HG03378 (cell line): ENCODE data around the gene TYMS.

Experiments used
- ATAC-seq: cut with Tn5 transposase; IDR thresholded peaks from one replicate; pipeline ENCODE4 v1.9.1; 2021; ENCODE audit warnings: mild to moderate bottlenecking, moderate library complexity; ENCODE audit not compliant: unreplicated experiment

TYMS gene

GRCh38 chr18:710418-711300 is 53.2 kb downstream of the TYMS start:
- ATAC-seq = no peak

- peak; percentile 12 for ATAC-seq
These were observed 53.8 kb downstream of the TYMS start for GRCh38 chr18:711310-711656.

GRCh38 chr18:711657-712400 is 54.4 kb downstream of the TYMS start:
- peak; percentile 69 for ATAC-seq

- peak; percentile 83 for ATAC-seq
These were observed 55.1 kb downstream of the TYMS start, which contains the start of gene ENOSF1 for GRCh38 chr18:712401-713134. Gene ENOSF1, minus strand, starts transcription at chr18:712630. Its CDS starts 43 bp downstream, at chr18:712587.

- no peak for ATAC-seq
These were observed 55.7 kb downstream of the TYMS start for GRCh38 chr18:713135-713490.

- no peak for ATAC-seq
These were observed 58.2 kb downstream of the TYMS start for GRCh38 chr18:715626-716025.

- no peak for ATAC-seq
These were observed 59.5 kb downstream of the TYMS start for GRCh38 chr18:717003-717402.
